ENCODE measurements around the gene RELB.
"Not testable (repeated sequence)": the region's sequence is repeated elsewhere in the genome, so short reads cannot be mapped to it uniquely, and the experiment has no call there.

RELB gene

DNA sequence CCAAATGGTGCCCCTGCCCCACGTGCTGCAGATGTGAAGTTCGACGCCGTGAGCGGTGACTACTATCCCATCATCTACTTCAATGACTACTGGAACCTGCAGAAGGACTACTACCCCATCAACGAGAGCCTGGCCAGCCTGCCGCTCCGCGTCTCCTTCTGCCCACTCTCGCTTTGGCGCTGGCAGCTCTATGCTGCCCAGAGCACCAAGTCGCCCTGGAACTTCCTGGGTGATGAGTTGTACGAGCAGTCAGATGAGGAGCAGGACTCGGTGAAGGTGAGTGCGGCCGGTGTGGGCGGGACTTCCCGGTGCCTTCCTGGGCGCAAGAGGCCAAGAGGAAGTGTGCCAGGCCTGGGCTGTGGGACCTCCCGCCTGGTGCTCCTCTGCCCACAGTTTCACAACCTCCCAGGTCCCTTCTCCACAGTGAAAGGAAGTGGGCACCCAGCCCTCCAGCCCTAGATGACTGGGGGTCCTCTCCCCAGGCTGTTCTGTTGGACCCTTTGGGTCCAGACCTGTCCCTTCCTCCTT is 14.1 kb upstream of the RELB start:
- DNase-seq (ENCODE audit: low read depth), result no peak

DNA sequence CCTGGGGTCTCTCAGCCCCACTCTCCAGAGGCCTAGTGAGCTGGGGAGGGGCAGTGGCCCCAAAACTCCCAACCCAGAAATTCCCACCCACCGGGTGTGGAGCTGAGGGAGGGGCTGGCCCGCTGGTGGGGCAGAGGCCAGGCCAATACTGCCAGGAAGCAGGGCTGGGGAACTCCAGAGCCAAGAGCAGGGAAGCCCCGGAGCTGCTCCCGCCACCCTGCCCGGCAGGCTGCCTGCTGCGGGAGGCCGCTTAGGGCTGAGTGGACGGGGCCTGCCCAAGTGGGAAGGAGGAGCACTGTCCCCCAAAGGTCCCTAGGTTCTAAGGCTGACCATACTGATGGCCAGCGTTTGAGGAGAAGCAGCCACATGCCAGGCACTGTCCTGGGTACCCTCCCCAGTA is 13.0 kb upstream of the RELB start:
- DNase-seq (ENCODE audit: low read depth), result no peak

DNA sequence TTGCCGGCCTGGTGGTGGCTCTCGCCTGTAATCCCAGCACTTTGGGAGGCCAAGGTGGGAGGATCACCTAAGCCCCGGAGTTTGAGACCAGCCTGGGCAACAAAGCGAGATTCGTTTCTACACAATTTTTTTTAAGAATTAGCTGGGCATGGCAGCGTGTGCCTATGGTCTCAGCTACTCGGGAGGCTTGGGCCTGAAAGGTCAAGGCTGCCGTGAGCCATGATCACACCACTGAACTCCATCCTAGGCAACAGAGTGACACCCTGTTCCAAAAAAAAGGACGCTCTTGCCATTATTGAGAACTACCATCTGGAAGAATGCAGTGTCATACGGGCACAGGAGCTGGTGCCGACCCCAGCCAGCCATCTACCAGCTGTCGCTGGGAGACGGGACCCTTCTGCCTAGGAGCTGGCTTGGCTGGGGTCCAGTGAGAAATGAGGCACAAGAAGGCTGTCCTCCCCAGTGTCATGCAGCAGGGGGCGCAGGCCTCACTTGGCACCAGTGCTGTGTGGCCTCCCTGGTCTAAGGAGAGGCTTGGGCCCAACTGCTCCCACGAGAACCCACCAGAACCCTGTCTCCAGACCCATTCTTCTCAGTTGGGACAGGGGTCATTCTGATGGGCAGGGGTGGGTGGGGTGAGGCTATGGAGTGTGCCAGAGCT is 12.2 kb upstream of the RELB start:
- peak; percentile 47 for DNase-seq (ENCODE audit: low read depth)

DNA sequence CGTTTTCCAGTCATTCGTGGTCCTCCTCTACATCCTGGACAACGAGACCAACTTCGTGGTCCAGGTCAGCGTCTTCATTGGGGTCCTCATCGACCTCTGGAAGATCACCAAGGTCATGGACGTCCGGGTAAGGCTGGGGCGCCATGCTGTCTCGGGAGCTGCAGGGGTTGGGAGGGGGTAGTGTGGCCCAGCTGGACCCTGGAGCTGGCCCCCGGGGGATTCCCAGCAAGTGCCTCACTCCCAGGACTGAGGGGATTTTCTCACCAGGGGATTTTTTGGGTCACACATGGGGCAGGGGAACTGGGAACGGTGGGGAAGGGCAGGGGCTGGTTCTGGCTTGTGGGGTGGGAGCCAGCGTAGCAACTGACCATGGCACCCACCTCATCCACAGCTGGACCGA is 10.8 kb upstream of the RELB start:
- DNase-seq (ENCODE audit: low read depth), result no peak

DNA sequence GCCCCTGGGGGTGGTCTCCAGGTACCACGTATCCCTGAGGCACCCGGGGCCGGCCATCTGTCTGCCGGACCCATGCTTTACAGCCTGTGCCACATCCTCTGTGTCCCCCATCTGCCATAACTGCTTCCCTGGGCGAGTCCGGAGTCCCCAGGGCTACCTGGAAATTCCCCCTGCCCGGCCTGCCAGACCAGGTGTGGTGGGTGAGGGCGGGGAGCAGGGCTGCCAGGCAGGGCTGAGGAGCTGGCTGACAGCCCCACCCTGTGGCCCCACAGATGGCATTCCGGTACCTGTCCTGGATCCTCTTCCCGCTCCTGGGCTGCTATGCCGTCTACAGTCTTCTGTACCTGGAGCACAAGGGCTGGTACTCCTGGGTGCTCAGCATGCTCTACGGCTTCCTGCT is 10.3 kb upstream of the RELB start:
- DNase-seq (ENCODE audit: low read depth), result no peak

DNA sequence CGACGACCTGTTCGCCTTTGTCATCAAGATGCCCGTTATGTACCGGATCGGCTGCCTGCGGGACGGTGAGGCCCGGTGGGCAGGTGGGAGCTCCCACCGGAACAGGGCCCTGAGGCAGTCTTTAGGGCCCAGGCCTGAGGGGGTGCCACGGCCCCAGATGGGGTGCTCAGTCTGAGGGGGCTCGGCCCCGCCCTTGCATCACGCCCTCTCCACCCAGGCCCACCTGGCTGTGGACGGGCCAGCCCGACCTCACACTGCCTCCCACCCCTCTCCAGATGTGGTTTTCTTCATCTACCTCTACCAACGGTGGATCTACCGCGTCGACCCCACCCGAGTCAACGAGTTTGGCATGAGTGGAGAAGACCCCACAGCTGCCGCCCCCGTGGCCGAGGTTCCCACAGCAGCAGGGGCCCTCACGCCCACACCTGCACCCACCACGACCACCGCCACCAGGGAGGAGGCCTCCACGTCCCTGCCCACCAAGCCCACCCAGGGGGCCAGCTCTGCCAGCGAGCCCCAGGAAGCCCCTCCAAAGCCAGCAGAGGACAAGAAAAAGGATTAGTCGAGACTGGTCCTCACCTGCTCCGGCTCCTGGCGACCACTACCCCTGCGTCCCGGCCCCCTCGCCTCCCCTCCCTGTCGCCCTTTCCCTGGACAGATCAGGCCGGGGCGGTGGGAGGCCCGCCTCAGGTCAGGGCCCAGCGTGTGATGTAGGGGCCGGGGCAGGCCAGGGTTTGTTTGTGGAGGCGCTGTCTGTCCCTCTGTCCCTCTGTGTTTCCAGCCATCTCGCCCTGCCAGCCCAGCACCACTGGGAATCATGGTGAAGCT is 8.7 kb upstream of the RELB start:
- no peak for DNase-seq (ENCODE audit: low read depth)

DNA sequence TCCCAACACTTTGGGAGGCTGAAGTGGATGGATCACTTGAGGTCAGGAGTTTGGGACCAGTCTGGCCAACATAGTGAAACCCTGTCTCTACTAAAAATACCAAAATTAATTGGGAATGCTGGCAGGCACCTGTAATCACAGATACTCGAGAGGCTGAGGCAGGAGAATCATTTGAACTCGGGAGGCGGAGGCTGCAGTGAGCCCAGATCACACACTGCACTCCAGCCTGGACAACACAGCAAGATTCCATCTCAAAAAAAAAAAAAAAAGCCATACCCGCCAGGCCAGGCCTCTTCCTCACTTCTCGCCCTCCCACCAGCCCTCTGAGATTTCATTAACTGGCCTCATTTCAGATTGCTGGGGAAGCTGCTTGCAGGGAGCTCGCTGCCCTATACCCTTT is 7.7 kb upstream of the RELB start:
- no peak for DNase-seq (ENCODE audit: low read depth)

DNA sequence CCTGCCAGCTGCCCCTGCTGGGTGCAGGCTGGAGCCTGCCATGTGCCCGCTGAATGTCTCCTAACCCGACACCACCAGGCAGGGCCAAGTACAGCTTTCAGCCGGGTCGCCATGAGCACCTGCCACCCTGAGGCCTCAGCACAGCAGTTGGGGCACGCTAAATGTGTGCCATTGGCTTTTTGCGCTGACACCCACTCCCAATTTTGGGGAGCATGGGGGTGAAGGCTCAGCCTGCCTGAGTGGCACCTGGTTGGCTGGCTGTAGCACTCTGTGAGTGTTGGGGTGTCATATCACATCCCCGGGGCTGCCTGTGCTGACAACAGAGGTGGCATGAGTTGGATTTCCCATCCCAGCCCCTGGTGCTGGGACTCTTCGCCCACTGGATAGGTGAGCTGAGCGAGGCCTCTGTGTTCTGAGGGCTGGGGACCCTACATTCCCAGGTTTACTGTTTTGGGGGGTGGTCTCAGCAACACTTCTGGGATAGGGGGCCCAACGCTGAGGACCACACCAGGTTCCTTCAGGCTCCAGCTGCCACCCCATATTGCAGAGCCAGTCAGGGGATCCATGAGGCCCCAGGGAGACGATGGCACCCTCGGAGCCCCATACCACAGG is 7.2 kb upstream of the RELB start:
- no peak for DNase-seq (ENCODE audit: low read depth)

DNA sequence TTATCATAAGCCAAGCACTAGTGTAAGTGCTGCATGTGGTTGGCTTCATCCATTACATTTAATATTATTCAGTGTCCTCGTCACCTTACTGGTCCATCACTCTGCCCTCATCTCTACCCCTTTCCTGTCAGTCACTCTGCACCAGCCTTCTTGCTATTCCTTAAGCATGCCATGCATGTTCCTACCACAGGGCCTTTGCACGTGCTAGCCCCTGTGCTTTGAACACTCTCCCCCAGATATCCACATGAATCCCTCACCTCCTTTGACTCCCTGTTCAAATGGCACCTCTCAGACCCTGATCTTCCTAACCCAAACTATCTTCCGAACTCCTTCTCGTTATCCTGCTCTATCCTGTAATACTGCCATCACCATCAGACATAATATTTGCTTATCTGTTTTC is 3.2 kb upstream of the RELB start:
- DNase-seq (ENCODE audit: low read depth), result no peak

DNA sequence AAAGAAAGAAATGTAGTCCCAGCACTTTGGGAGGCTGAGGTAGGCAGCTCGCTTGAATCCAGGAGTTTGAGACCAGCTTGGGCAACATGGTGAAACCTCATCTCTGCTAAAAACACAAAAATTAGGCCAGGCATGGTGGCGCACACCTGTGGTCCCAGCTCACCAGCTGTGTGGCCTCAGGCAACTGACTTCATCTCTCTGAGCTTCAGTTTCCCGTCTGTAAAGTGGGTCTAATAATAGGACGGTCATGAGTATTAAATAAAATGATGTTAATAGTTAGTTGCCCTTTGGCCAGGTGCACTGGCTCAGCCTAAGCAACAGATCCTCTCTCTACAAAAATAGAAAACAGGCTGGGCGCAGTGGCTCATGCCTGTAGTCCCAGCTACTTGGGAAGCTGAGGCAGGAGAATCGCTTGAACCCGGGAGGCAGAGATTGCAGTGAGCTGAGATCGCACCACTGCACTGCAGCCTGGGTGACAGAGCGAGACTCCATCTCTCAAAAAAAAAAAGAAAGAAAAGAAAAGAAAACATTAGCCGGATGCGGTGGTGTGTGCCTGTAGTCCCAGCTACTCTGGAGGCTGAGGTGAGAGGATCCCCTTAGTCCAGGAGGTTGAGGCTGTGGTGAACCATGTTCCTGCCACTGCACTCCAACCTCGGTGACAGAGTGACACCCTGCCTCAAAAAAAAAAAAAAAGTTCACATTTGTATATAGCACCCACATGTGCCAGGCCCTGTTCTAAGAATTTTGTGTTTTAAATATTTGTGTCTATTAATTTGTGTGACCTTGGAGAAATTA is 1.9 kb upstream of the RELB start:
- DNase-seq (ENCODE audit: low read depth), result not testable (repeated sequence)

DNA sequence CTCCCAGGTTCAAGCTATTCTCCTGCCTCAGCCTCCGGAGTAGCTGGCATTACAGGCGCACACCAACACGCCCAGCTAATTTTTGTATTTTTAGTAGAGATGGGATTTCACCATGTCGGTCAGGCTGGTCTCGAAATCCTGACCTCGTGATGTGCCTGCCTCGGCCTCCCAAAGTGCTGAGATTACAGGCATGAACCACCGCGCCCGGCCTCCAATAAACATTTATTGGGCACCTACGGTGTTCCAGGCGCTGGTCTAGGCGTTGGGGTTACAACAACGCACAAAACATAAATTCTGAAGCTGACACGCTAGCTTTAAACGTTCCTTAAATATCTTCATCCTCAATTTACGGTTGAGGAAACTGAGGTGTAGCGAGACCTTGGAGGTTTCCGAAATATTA is 599 bp upstream of the RELB start:
- not testable (repeated sequence) for DNase-seq (ENCODE audit: low read depth)

DNA sequence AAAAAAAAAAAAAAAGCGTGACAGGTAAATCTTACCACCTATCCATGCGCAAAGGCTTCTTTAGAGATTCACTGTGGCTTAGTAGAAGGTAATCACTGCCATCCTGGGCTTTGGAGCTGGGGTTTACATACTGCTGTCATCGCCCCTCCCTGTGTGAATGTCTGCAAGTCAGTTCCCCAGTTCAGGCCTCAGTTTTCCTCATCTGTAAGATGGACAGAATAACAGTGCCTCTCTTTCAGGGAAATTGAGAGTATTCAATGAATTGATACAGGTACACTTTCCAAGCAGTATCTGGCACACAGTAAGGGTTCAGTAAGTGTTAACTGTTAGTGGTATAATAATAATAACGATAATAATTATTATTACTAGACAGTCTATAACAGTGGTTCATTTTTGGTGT is 2.2 kb downstream of the RELB start:
- DNase-seq (ENCODE audit: low read depth), result no peak

DNA sequence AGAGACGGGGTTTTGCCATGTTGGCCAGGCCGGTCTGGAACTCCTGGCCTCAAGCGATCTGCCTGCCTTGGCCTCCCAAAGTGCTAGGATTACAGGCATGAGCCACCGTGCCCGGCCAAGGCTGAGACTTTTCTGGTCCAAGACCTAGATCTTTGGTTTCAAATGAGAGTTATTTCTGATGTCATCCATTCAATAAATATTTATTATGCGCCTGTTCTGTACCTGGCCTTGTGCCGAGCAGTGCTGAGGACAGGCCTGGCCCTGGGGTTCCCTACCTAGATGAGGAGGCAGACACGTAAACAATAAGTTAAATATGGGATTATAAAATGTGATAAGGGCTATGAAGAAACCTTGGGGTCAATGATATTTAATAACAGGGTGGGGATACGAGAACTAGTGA is 4.5 kb downstream of the RELB start:
- DNase-seq (ENCODE audit: low read depth), result no peak

DNA sequence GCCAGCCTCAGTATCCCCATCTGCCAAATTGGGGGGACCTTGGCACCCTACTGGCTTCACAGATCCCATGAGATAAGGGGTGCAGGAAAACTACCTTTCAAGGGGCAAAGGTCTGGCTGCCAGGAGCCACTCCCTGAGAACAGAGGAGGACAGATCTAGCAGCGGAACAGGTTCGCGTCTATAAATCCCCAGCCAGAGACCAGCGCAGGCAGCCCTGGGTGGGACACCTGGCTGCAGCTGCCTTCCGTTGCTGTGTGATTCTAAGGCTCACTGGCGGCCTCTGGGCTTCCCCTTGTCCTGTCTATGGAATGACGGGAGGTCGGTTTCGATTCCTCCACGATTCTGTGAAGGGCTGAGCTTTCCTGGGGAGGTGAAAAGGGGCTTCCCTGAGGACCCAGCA is 7.3 kb downstream of the RELB start:
- no peak for DNase-seq (ENCODE audit: low read depth)

DNA sequence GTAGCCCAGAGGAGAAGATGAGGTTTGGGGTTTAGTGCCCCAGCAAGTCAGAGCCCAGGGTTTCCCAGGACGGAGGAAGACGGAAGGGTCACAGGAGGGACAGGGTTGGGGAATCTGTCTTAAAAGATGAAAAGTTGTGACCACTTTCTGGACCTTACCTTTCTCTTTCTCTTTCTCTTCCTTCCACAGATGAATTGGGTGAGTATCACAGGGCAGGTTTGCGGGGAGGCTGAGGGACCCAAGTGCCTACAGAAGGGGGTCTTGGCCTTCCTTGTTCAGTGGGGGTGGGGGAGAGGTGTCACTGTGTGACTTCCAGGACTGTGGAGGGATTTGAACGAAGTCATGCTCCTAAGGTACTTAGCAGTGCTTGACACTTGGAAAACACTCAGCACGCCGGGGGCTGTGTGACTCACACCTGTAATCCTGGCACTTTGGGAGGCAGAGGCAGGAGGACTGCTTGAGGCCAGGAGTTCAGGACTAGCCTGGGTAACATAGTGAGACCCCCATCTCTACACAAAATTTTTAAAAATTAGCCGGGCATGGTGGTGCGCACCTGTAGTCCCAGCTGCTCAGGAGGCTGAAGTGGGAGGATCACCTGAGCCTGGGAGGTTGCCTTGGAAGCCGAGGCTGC is 8.5 kb downstream of the RELB start:
- DNase-seq (ENCODE audit: low read depth), result no peak

DNA sequence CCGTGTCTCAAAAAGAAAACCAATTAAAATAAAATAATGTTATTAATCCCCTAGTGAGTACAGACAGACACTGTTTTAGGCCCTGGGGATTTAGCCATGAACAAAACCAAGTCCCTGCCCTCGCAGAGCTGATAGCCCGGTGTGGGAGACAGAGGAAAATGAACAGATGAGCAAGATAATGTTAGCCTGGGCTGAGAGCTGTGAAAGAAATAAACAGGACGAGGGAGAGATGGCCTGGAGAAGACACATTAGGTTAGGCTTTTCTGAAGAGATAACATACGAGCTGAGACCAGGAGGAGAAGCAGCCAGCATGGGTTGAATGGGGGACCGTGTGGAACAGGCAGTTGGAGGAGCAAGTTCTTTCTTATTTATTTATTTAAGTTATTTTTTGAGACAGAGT is 9.0 kb downstream of the RELB start:
- no peak for DNase-seq (ENCODE audit: low read depth)

DNA sequence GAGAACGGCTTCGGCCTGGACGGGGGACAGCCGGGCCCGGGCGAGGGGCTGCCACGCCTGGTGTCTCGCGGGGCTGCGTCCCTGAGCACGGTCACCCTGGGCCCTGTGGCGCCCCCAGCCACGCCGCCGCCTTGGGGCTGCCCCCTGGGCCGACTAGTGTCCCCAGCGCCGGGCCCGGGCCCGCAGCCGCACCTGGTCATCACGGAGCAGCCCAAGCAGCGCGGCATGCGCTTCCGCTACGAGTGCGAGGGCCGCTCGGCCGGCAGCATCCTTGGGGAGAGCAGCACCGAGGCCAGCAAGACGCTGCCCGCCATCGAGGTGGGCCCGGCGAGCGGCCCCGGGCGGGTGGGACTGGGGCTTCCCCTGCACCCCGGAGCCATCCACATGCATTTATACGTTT is 10.7 kb downstream of the RELB start:
- no peak for DNase-seq (ENCODE audit: low read depth)

DNA sequence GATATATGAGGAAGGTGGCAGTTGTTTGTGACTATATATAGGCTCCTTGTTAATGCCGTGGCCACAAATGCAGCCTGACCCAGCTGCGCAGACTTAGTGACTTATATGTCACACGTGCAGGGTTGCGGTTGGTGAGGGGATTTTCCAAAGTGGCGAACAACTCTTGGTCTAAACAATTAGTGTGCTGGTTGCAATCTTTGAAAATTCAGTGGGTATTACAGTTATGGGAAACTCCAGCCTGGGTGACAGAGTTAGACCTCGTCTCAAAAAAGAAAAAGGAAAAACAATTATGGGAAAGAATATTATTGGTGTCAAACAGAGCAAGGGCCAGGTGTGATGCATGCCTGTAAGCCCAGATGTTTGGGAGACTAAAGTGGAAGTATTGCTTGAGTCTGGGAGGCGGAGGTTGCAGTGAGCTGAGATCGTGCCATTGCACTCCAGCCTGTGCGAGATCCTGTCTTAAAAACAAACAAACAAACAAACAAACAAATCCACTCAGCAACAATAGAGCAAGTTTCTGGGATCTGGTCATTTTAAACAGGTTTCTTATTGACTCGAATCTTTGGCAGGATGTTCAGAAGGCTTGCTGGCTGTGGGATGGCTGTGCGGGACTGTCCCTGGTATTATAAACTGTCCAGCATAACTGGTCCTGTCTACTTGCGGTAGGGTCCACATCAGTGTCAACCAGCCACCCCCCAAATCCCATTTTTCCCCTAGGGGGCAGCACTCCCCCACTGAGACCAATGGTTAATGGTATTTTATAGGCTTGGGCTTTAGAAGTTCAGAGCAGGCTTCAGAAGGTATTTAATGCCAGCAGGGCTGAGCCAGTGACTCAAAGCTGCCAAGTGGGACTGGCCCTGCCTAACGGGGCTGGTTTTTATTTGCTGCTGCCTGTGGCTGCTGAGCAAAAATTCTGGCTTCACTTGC is 15.4 kb downstream of the RELB start:
- peak; percentile 38 for DNase-seq (ENCODE audit: low read depth)

DNA sequence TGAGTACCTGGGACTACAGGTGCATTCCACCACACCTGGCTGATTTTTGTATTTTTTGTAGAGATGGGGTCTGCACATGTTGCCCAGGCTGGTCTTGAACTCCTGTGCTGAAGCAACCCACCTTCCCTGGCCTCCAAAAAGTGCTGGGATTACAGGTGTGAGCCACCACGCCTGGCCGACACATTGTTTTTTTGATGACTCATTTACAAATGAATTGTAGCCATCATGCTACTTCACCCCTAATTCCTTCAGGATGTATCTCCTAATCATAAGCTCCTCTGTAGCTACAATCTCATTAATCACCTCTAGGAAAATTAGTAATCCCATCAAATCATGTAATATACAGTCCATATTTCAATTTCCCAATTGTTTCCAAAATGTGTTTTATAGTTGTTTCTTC is 17.9 kb downstream of the RELB start:
- DNase-seq (ENCODE audit: low read depth), result no peak

DNA sequence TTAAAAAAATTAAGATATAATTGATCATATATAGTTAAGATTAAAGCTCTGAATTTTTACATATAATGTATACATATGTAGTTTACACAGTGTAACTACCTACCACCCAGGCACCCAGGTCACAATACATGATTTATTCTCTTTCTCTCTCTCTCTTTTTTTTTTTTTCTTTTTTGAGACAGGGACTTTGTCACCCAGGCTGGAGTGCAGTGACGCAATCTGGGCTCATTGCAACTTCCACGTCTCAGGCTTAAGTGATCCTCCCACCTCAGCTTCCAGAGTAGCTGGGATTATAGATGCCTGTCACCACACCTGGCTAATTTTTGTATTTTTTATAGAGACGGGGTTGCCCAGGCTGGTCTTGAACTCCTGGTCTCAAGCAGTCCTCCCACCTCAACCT is 18.8 kb downstream of the RELB start:
- DNase-seq (ENCODE audit: low read depth), result no peak

DNA sequence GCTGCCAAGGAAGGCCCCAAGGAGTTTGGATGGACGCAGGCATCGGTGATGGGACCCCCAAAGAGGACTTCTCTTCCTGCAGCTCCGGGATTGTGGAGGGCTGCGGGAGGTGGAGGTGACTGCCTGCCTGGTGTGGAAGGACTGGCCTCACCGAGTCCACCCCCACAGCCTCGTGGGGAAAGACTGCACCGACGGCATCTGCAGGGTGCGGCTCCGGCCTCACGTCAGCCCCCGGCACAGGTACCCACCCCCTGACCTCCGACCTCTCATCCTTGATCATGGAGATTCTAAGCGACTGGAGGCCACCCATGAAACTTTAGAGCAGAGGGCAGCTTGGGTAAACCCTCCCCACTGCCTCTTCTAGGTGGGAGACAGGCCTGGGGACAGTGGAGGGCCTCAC is 20.7 kb downstream of the RELB start:
- no peak for DNase-seq (ENCODE audit: low read depth)

Measured in stimulated activated CD4-positive, alpha-beta T cell treated with anti-CD3 and anti-CD28 coated beads, Interleukin-2, amount 100 ng/mL, for 4 hours (primary cell).